Liver (tissue), 3 donors: ENCODE results near the gene OAS2.

ENCODE experiments used
- TAF1 ChIP-seq: conservative IDR thresholded peaks from 2 replicates; pipeline ENCODE4 v1.6.1; 2016; ENCODE audit warnings: antibody characterized with exemption, mild to moderate bottlenecking
- TF ChIP-seq, protein P1 (sequence below): fragments of 150-350 bp; IDR thresholded peaks from 2 replicates; pipeline ENCODE4 v1.5.1; 2017; ENCODE audit warnings: improper control_type of control experiment, low read depth, low read length; ENCODE audit not compliant: missing input control
- TF ChIP-seq, protein P2 (sequence below): IDR thresholded peaks from 2 replicates; pipeline ENCODE4 v1.6.1; 2016; ENCODE audit warnings: antibody characterized with exemption
- TF ChIP-seq, protein P3 (sequence below): IDR thresholded peaks from 2 replicates; pipeline ENCODE4 v1.6.1; 2016; ENCODE audit warnings: antibody characterized with exemption, mild to moderate bottlenecking
- TF ChIP-seq, protein P4 (sequence below): IDR thresholded peaks from 2 replicates; pipeline ENCODE4 v1.6.1; 2016; ENCODE audit warnings: antibody characterized with exemption
- donor health status: healthy.
- donor health status: healthy.

DNA sequence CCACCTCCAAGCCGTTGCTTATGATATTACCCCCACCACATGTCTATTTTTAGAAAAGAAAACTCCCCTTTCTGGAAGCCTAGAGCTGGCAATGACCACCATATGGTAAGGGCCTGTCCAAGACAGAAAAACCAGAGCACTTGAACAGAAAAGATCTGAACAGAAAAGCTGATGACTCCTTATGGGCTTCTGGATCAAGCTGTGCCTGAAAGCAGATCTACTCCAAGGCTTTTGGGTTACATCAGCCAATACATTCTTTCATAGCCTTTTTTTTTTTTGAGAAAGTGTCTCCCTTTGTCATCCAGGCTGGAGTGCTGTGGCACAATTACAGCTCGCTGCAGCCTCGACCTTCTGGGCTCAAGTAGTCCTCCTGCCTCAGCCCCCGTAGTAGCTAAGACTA lies 16.8 kb upstream of the OAS2 start:
- TF ChIP-seq, protein P1, sequence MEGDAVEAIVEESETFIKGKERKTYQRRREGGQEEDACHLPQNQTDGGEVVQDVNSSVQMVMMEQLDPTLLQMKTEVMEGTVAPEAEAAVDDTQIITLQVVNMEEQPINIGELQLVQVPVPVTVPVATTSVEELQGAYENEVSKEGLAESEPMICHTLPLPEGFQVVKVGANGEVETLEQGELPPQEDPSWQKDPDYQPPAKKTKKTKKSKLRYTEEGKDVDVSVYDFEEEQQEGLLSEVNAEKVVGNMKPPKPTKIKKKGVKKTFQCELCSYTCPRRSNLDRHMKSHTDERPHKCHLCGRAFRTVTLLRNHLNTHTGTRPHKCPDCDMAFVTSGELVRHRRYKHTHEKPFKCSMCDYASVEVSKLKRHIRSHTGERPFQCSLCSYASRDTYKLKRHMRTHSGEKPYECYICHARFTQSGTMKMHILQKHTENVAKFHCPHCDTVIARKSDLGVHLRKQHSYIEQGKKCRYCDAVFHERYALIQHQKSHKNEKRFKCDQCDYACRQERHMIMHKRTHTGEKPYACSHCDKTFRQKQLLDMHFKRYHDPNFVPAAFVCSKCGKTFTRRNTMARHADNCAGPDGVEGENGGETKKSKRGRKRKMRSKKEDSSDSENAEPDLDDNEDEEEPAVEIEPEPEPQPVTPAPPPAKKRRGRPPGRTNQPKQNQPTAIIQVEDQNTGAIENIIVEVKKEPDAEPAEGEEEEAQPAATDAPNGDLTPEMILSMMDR = no peak
- TF ChIP-seq, protein P2, sequence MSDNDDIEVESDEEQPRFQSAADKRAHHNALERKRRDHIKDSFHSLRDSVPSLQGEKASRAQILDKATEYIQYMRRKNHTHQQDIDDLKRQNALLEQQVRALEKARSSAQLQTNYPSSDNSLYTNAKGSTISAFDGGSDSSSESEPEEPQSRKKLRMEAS = no peak
- TF ChIP-seq, protein P3, sequence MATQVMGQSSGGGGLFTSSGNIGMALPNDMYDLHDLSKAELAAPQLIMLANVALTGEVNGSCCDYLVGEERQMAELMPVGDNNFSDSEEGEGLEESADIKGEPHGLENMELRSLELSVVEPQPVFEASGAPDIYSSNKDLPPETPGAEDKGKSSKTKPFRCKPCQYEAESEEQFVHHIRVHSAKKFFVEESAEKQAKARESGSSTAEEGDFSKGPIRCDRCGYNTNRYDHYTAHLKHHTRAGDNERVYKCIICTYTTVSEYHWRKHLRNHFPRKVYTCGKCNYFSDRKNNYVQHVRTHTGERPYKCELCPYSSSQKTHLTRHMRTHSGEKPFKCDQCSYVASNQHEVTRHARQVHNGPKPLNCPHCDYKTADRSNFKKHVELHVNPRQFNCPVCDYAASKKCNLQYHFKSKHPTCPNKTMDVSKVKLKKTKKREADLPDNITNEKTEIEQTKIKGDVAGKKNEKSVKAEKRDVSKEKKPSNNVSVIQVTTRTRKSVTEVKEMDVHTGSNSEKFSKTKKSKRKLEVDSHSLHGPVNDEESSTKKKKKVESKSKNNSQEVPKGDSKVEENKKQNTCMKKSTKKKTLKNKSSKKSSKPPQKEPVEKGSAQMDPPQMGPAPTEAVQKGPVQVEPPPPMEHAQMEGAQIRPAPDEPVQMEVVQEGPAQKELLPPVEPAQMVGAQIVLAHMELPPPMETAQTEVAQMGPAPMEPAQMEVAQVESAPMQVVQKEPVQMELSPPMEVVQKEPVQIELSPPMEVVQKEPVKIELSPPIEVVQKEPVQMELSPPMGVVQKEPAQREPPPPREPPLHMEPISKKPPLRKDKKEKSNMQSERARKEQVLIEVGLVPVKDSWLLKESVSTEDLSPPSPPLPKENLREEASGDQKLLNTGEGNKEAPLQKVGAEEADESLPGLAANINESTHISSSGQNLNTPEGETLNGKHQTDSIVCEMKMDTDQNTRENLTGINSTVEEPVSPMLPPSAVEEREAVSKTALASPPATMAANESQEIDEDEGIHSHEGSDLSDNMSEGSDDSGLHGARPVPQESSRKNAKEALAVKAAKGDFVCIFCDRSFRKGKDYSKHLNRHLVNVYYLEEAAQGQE = no peak
- no peak for TF ChIP-seq TAF1
- TF ChIP-seq, protein P4, sequence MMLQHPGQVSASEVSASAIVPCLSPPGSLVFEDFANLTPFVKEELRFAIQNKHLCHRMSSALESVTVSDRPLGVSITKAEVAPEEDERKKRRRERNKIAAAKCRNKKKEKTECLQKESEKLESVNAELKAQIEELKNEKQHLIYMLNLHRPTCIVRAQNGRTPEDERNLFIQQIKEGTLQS = no peak
